ENCODE measurements around the gene NAV2.
"Not testable (repeated sequence)": the region's sequence is repeated elsewhere in the genome, so short reads cannot be mapped to it uniquely, and the experiment has no call there.

Gene NAV2

GRCh38 chr11:19871531-19871930, 158.9 kb downstream of the NAV2 start:
- no peak for DNase-seq

GRCh38 chr11:19872512-19873145, 160.0 kb downstream of the NAV2 start:
- no peak for DNase-seq

- DNase-seq: no peak
These were observed 161.1 kb downstream of the NAV2 start for GRCh38 chr11:19873730-19874129.

GRCh38 chr11:19874266-19874665, 161.6 kb downstream of the NAV2 start:
- DNase-seq: no peak

GRCh38 chr11:19876750-19877149, 164.1 kb downstream of the NAV2 start:
- no peak for DNase-seq

GRCh38 chr11:19878520-19878919, 165.9 kb downstream of the NAV2 start:
- no peak for DNase-seq

GRCh38 chr11:19879307-19880087, 166.9 kb downstream of the NAV2 start:
- DNase-seq: no peak

GRCh38 chr11:19880088-19880345, 167.4 kb downstream of the NAV2 start:
- DNase-seq: no peak

GRCh38 chr11:19881177-19881576, 168.5 kb downstream of the NAV2 start:
- no peak for DNase-seq

- DNase-seq: no peak
These were observed 169.7 kb downstream of the NAV2 start for GRCh38 chr11:19882356-19882755.

- DNase-seq: no peak
These were observed 173.9 kb downstream of the NAV2 start for GRCh38 chr11:19886498-19886897.

- no peak for DNase-seq
These were observed 175.2 kb downstream of the NAV2 start for GRCh38 chr11:19887842-19888241.

- DNase-seq: no peak
These were observed 176.9 kb downstream of the NAV2 start for GRCh38 chr11:19889531-19889930.

- no peak for DNase-seq
These were observed 177.7 kb downstream of the NAV2 start for GRCh38 chr11:19890308-19890707.

GRCh38 chr11:19891022-19891421, 178.4 kb downstream of the NAV2 start:
- no peak for DNase-seq

GRCh38 chr11:19892387-19892786, 179.8 kb downstream of the NAV2 start:
- DNase-seq: no peak

GRCh38 chr11:19892876-19893275, 180.2 kb downstream of the NAV2 start:
- no peak for DNase-seq

- DNase-seq: no peak
These were observed 181.8 kb downstream of the NAV2 start for GRCh38 chr11:19894404-19894803.

GRCh38 chr11:19895037-19895436, 182.4 kb downstream of the NAV2 start:
- DNase-seq: not testable (repeated sequence)

- no peak for DNase-seq
These were observed 183.1 kb downstream of the NAV2 start for GRCh38 chr11:19895776-19896175.

- peak; percentile 38 for DNase-seq
These were observed 191.0 kb downstream of the NAV2 start for GRCh38 chr11:19903620-19904069.

- no peak for DNase-seq
These were observed 192.7 kb downstream of the NAV2 start for GRCh38 chr11:19905280-19905853.

GRCh38 chr11:19906126-19906525, 193.5 kb downstream of the NAV2 start:
- DNase-seq: no peak

GRCh38 chr11:19907008-19907579, 194.5 kb downstream of the NAV2 start:
- DNase-seq: no peak

All from CD4-positive, alpha-beta T cell treated with Interleukin-10 for 1 hour (primary cell).